ENCODE measurements around the gene RAB40C. TPM values are rescaled to one million over a fixed set of nuclear protein-coding genes. Genes with fewer than 3 reads are reported as not detected.

Gene RAB40C, protein sequence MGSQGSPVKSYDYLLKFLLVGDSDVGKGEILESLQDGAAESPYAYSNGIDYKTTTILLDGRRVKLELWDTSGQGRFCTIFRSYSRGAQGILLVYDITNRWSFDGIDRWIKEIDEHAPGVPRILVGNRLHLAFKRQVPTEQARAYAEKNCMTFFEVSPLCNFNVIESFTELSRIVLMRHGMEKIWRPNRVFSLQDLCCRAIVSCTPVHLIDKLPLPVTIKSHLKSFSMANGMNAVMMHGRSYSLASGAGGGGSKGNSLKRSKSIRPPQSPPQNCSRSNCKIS
- total RNA-seq: 29.0 and 30.6 TPM in 2 replicates
- long read RNA-seq, partial matches to known transcripts: 0 of 10 reads
- long read RNA-seq, other reads (novel, unspliced or antisense): 4 of 10 reads

DNA sequence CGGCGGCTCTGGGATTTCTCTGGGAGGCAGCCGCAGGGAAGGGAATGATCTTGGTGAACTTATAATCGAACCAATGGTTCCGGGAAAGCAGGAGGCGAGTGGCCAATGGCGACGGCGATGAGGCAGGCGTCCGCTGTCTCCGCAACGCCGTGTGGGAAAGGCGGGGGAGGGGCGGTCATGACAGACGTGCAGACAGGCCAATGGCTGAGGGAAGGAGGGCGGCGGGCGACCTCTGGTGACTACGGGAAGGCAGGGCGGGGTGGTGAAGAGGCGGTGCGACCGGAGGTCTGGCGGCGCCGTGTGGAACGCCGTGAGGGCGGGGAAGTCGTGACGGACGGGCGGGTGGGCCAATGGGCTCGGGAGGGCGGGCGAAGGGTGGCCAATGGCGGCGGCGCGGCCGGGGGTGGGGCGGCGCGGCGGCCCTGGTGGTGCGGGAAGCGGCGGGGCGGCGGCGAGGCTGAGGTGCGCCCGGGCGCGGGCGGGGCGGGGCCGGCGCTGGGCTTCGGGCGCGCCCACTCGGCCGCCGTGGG, at the start of gene RAB40C:
RAB40C (plus strand) TSS at position 409 of the 530 bp plus-strand sequence. CDS start 226 bp downstream, outside the sequence.
- peaks cover 3% of the 10 kb centered on the region for H3K36me3 Mint-ChIP-seq (ENCODE audit: insufficient read depth)
- peaks cover 12% of the 10 kb centered on the region for H3K27me3 Mint-ChIP-seq
- H3K4me1 Mint-ChIP-seq (ENCODE audit: low read depth): peaks cover 23% of the 10 kb centered on the region
- DNase-seq (ENCODE audit: low spot score, unreplicated experiment): peak; percentile 97
- TF ChIP-seq, protein P1, sequence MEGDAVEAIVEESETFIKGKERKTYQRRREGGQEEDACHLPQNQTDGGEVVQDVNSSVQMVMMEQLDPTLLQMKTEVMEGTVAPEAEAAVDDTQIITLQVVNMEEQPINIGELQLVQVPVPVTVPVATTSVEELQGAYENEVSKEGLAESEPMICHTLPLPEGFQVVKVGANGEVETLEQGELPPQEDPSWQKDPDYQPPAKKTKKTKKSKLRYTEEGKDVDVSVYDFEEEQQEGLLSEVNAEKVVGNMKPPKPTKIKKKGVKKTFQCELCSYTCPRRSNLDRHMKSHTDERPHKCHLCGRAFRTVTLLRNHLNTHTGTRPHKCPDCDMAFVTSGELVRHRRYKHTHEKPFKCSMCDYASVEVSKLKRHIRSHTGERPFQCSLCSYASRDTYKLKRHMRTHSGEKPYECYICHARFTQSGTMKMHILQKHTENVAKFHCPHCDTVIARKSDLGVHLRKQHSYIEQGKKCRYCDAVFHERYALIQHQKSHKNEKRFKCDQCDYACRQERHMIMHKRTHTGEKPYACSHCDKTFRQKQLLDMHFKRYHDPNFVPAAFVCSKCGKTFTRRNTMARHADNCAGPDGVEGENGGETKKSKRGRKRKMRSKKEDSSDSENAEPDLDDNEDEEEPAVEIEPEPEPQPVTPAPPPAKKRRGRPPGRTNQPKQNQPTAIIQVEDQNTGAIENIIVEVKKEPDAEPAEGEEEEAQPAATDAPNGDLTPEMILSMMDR (IDR thresholded peaks at IDR 0.05; ENCODE audit: unreplicated experiment): no peak
- peak within 1 kb of the TSS; percentile 94 for H3K4me3 Mint-ChIP-seq (ENCODE audit: low read depth)
- H3K9me3 Mint-ChIP-seq (ENCODE audit: low read depth): no peaks in the 10 kb centered on the region
- peak within 1 kb of the TSS; percentile 99 for H3K27ac Mint-ChIP-seq

DNA sequence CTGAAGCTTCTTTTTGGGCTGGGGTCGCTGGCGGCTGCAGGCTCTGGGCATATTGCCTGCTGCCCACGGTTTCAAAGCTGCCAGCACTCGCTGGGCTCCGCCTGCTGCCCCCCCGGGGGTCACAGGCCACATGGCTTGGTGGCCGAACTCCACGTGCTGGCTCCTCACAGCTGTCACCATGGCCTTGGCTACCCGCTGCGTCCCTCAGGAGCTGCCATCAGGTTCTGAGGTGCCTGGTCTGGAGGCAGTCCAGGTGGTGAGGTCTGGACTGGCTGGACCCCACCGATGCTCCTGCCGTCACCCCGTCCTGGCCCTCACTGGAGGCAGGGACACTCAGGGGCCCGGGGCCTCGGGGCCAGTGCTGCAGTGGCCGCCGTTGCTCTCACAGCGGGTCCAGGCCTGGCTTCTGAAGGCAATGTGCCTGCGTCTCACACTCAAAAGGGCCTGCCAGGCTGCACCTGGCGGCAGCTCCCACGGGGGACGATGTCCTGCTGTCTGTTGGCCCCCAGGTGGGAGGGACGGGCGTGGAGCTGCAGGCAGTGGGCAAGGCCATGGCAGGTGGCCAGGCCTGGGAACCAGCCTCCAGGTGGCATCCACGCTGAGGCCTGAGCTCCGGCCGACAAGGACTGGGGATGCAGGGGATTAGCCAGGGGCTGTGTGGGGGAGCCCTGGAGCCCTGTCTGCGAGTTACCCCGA, 49.1 kb upstream of the RAB40C start:
- H3K36me3 Mint-ChIP-seq (ENCODE audit: insufficient read depth): peaks cover 2% of the 10 kb centered on the region

DNA sequence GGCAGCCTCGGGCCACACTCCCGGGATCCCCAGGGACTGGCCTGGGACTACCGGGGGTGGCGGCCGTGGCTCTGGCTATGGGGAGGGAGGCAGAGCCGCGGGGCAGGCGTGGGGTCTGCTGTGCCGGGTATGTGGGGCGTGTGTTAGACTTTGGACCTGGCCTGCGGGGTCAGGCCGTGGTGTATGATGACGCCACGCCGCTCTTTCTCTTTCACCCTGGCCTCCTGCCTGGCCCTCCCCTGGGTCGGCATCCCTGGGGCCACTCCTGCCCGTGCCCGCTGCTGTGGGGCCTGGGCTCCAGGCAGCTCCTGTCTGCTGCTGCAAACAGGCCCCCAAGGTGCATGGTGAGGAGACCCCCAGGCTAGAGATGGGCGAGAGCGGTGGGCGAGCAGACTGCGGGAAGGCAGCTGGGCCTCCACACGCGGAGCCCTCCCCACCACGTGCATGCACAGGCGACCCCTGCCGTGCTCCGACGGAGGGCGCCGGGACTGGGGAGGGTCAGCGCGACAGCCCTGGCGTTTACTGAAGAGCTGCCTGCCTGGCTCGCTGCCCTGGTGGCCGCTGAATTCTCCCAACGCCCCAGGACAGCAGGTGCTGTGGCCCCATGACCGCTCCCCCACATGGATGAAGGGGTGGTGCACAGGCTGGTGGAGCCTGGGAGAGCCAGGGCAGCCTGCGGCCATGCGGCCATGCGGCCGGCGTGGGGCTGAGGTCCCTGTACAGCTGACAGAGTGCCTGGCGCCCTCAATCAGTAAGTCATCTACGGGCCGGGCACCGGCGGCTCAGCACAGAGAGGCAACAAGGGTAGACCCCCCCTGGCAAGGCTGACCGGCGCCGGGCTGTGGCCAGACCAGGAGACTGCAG, 46.3 kb upstream of the RAB40C start:
- Mint-ChIP-seq H3K9me3 (ENCODE audit: low read depth) (no peaks in the 10 kb centered on the region), H3K4me1 (ENCODE audit: low read depth) (no peaks in the 10 kb centered on the region), H3K4me3 (ENCODE audit: low read depth) (no peak overlapping the region), H3K27me3 (no peaks in the 10 kb centered on the region), H3K27ac (no peak overlapping the region), H3K36me3 (ENCODE audit: insufficient read depth) (peaks cover 2% of the 10 kb centered on the region)
- no peak for DNase-seq (ENCODE audit: low spot score, unreplicated experiment)
- TF ChIP-seq, protein P1 (IDR thresholded peaks at IDR 0.05; ENCODE audit: unreplicated experiment): no peak

More for the DNA sequence above, 49.1 kb upstream of the RAB40C start:
- TF ChIP-seq, protein P1 (IDR thresholded peaks at IDR 0.05; ENCODE audit: unreplicated experiment): no peak
- H3K27ac Mint-ChIP-seq: no peak overlapping the region
- no peak overlapping the region for H3K4me3 Mint-ChIP-seq (ENCODE audit: low read depth)
- H3K4me1 Mint-ChIP-seq (ENCODE audit: low read depth): no peaks in the 10 kb centered on the region
- DNase-seq (ENCODE audit: low spot score, unreplicated experiment): no peak
- no peaks in the 10 kb centered on the region for H3K9me3 Mint-ChIP-seq (ENCODE audit: low read depth)
- H3K27me3 Mint-ChIP-seq: no peaks in the 10 kb centered on the region

DNA sequence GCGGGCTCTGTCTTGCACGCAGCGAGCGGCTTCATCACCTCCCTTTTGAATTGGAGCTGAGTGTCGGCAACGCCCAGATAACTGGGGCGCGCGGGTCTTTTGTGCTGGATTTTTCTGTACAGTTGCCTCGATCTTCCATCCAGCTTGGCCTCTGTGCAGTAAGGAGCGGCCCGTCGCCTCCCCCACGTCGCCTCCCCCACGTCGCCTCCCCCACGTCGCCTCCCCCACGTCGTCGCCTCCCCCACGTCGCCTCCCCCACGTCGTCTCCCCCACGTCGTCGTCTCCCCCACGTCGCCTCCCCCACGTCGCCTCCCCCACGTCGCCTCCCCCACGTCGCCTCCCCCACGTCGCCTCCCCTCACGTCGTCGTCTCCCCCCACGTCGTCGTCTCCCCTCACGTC, 45.3 kb upstream of the RAB40C start:
- Mint-ChIP-seq H3K9me3 (ENCODE audit: low read depth) (no peaks in the 10 kb centered on the region), H3K4me1 (ENCODE audit: low read depth) (no peaks in the 10 kb centered on the region), H3K27me3 (no peaks in the 10 kb centered on the region), H3K4me3 (ENCODE audit: low read depth) (no peak overlapping the region), H3K27ac (no peak overlapping the region), H3K36me3 (ENCODE audit: insufficient read depth) (no peaks in the 10 kb centered on the region)
- TF ChIP-seq, protein P1 (IDR thresholded peaks at IDR 0.05; ENCODE audit: unreplicated experiment): no peak
- no peak for DNase-seq (ENCODE audit: low spot score, unreplicated experiment)

Measured in progenitor cell of endocrine pancreas (in vitro differentiated cells).